NCI-H345 (cell line): ENCODE results near the gene SLFN12L.
"Not testable (repeated sequence)": the region's sequence is repeated elsewhere in the genome, so short reads cannot be mapped to it uniquely, and the experiment has no call there.

Experiments used
- DNase-seq: peaks from one replicate; lab custom pipeline; 2025; lab: John Stamatoyannopoulos, UW

SLFN12L gene

GRCh38 chr17:35496451-35497290 is 40.8 kb downstream of the SLFN12L start:
- no peak for DNase-seq

- no peak for DNase-seq
These were observed 44.4 kb downstream of the SLFN12L start for GRCh38 chr17:35493040-35493439.

DNA sequence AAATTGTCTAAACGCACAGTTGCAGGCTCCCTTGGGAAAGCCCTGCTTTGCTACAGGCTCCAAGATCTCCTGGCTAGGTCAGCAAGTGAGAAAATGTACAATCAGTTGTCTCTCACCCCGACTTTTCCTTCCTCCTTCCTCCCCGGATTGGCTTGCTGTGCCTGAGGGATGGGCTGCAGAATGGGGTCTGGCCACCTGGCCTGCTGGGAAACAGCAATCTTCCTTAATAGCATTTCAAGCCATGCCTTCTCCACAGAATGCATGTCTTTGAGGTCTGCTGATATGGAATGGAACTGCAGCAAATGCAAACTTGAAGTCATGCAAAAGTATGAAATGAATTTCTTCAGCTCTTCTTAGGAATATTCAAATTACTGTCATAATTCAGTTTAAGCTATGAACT is 46.1 kb downstream of the SLFN12L start:
- DNase-seq: no peak

GRCh38 chr17:35489944-35490343 is 47.5 kb downstream of the SLFN12L start:
- no peak for DNase-seq

GRCh38 chr17:35488991-35489390 is 48.5 kb downstream of the SLFN12L start:
- no peak for DNase-seq

- DNase-seq: no peak
These were observed 50.4 kb downstream of the SLFN12L start for GRCh38 chr17:35486920-35487732.

GRCh38 chr17:35479271-35479670 is 58.2 kb downstream of the SLFN12L start:
- DNase-seq: no peak

DNA sequence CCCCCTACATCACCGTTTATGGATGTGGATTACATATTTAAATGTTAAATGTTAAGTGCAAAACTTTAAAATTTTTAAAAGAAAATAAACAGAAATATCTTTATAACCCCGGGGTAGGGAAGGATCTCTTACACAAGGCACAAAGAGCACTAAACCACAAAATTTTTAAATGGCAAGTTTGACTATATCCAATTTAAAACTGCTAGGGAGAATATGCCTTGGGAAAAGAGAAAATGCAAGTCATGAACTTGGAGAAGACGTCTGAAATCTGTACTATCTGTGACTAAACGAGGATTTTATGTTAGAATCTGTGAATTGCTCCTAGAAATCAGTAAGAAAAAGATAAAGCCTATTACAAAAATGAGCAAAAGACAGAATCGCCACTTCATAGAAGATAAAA is 60.2 kb downstream of the SLFN12L start:
- DNase-seq: no peak

DNA sequence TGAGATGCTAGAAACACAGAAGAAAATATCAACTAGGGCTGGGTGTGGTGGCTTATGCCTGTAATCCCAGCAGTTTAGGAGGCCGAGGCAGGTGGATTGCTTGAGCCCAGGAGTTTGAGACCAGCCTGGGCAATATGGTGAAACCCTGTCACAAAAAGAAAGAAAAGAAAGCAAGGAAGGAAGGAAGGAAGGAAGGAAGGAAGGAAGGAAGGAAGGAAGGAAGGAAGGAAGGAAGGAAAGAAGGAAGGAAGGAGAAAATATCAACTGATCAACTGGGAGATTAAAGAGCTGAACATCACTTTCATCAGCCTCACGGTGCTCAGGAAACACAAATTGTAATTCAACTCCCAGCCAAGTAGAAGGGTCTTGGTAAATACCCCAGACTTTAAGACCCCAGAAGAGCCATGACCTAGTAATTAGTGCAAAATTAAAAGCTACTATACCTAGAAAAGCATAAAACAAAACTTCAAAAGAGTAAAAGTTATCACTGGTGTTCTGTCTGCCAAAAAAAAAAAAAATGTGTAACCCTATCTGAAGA is 61.1 kb downstream of the SLFN12L start:
- no peak for DNase-seq

DNA sequence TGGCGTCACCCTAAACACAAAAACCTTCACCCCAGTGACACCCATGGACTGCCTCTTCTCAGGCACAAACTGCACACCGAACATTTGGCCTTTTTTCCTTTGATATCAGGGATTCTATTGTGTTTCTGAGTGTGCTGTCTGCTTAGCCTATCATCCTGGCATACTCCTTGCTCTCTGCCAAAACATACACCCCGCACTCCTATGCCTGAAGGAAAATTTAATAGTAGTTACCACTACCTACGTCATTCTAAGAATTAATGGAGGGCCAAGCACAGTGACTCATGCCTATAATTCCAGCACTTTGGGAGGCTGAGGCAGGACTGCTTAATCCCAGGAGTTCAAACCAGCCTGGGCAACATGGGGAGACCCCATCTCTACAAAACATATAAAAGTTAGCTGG is 69.0 kb downstream of the SLFN12L start:
- DNase-seq: no peak

DNA sequence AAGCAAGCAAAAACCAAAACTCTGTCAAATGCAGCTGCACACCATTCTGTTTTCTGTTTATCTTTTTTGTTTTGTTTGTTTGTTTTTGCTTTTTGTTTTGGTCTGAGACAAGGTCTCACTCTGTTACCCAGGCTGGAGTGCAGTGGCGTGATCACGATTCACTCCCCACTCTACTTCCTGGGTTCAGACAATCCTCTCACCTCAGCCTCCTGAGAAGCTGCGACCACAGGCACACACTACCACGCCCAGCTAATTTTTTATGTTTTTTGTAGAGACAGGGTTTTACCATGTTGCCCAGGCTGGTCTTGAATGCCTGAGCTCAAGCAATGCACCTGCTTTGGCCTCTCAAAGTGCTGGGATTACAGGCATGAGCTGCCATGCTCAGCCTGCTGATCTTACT is 69.7 kb downstream of the SLFN12L start:
- DNase-seq: no peak

- peak; percentile 42 for DNase-seq
These were observed 77.1 kb downstream of the SLFN12L start for GRCh38 chr17:35460354-35460851.

- not testable (repeated sequence) for DNase-seq
These were observed 83.4 kb downstream of the SLFN12L start for GRCh38 chr17:35454035-35454434.

DNA sequence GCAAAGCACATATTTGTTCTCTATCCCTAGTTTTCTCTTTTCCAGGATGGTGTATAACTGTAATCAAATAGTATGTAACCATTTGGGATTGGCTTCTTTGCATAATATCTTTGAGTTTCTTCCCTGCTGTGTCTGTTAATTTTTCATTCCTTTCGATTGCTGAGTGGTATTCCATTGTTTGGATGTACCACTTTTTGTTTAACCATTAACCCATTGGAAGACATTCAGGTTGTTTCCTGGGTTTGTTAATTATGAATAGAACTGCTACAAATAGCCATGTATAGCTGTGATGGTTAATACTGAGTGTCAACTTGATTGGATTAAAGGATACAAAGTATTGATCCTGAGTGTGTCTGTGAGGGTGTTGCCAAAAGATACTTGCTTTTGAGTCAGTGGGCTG is 84.3 kb downstream of the SLFN12L start:
- DNase-seq: no peak

DNA sequence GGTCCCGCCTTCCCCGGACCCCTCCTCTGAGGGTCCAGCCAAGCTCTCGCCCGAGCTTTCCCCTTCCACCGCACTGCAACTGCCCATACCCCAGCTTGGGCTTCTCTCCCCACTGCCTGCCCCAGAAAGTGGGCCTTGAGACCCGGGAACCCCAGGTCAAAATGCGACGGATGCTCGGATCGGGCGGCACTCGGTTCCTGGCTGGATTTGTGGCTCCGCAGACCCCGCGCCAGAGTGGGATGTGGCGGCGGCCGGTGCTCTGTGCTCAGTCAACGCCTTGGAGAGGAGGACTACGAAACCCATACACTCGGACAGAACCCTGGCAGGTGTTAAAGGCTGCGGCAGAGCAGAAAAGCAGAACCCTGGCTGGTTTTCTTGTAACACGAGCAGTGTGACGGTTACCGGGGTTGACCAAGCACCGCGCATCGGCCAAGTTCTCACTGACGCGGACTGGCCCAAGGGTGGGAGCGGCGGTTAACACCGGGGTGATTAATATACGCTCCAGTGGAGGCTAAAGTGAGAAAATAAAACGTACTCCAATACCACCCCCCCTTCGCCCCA is 88.0 kb downstream of the SLFN12L start:
- no peak for DNase-seq

- no peak for DNase-seq
These were observed 88.6 kb downstream of the SLFN12L start for GRCh38 chr17:35448899-35449227.

GRCh38 chr17:35448214-35448898 is 89.1 kb downstream of the SLFN12L start, which contains the start of gene SLFN13:
Gene SLFN13 (minus strand): TSS chr17:35448766. CDS start chr17:35445680, 3,086 bp downstream.
- DNase-seq: peak; percentile 29

- DNase-seq: no peak
These were observed 90.0 kb downstream of the SLFN12L start for GRCh38 chr17:35447499-35447898.

DNA sequence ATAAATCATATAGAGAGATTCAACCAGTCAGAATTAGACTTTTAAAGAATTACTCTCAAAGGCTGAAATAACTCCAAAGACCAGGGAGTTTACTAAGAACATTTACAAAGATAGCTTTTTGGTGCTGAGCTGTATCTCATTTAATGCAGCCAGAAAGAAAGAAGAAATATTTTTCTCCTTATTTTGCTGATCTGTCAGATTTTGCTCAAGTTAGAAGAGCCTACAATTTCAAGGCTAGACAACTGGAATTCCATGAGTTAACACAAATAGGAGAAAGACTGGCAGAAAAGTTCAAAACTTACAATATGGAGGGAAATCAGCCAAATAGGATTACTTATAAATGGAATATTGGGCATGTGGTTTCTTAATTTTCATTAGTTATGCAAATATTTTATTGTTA is 99.0 kb downstream of the SLFN12L start:
- no peak for DNase-seq

DNA sequence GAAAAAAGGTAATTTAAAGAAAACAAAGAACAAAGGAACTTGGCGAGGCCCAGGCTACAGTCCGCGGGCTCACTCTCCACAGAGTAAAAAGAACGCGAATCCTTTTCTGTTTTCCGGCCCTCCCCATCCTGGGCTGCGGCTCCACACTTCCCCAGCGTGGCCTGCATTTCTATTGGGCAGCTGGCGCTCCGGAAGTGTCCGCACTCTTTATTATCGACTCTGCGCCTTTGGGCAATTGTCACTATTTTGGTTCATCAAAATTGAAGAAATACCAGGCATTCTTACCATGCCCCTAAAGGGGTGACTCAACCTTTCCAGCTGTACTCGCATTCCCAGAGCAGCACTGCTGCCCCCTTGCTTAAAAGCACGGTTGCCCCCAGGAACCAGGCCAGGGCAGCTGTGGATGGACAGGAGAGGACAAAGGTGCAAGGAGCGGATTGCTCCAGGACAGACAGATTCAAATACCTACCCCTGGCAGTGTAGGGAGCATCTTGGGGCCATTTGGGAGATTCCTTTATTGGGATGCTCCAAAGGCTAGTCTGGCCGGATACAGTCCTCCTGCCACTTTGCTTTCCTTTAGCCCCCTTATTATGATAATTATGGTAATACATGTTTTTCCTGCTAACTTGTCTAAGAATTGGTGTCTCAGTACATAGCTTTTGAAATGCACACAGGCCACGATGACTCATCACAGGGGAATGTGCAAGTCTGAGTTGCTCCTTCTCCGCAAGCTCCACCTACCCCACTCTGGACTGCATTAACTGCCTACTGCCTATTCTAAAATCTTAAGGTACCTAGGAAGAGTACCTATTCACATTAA is 104.2 kb downstream of the SLFN12L start:
- no peak for DNase-seq
